Activated T-cell treated with anti-CD3 and anti-CD28 coated beads for 1 hour (primary cell): Measurements from ENCODE around the gene CYSTM1.

ENCODE experiments used
- DNase-seq: peaks from one replicate; pipeline ENCODE4 v3.0.0-alpha.2; 2020; ENCODE audit warnings: low read depth

The CYSTM1 gene

GRCh38 chr5:140213370-140213983, 38.5 kb downstream of the CYSTM1 start:
- no peak for DNase-seq

GRCh38 chr5:140214831-140215230, 39.8 kb downstream of the CYSTM1 start:
- DNase-seq: no peak

GRCh38 chr5:140215276-140215675, 40.3 kb downstream of the CYSTM1 start:
- DNase-seq: no peak

GRCh38 chr5:140216478-140217074, 41.6 kb downstream of the CYSTM1 start:
- DNase-seq: no peak

- DNase-seq: no peak
Observed at GRCh38 chr5:140217299-140218026, 42.5 kb downstream of the CYSTM1 start.

GRCh38 chr5:140219068-140219991, 44.3 kb downstream of the CYSTM1 start:
- DNase-seq: no peak

GRCh38 chr5:140220032-140220697, 45.2 kb downstream of the CYSTM1 start:
- no peak for DNase-seq

GRCh38 chr5:140220698-140221064, 45.7 kb downstream of the CYSTM1 start:
- DNase-seq: no peak

GRCh38 chr5:140221697-140222223, 46.8 kb downstream of the CYSTM1 start:
- no peak for DNase-seq

- DNase-seq: no peak
Observed at GRCh38 chr5:140222416-140222815, 47.4 kb downstream of the CYSTM1 start.

GRCh38 chr5:140223567-140223966, 48.6 kb downstream of the CYSTM1 start:
- no peak for DNase-seq

- DNase-seq: no peak
Observed at GRCh38 chr5:140224658-140225057, 49.7 kb downstream of the CYSTM1 start.

GRCh38 chr5:140225396-140225795, 50.4 kb downstream of the CYSTM1 start:
- DNase-seq: no peak

- DNase-seq: no peak
Observed at GRCh38 chr5:140227046-140227445, 52.1 kb downstream of the CYSTM1 start.

- DNase-seq: no peak
Observed at GRCh38 chr5:140228364-140228837, 53.4 kb downstream of the CYSTM1 start.

- DNase-seq: no peak
Observed at GRCh38 chr5:140230373-140230772, 55.4 kb downstream of the CYSTM1 start.

GRCh38 chr5:140232731-140233130, 57.7 kb downstream of the CYSTM1 start:
- no peak for DNase-seq

- DNase-seq: no peak
Observed at GRCh38 chr5:140234377-140234989, 59.5 kb downstream of the CYSTM1 start.

- DNase-seq: no peak
Observed at GRCh38 chr5:140235791-140236551, 61.0 kb downstream of the CYSTM1 start.

GRCh38 chr5:140236891-140237598, 62.1 kb downstream of the CYSTM1 start:
- DNase-seq: no peak
